Skin epidermis (tissue), 12 donors: Measurements from ENCODE around the gene LCE1F.

Experiments
- H3K27ac ChIP-seq, 21 experiments: fragments of 200-600 bp; sonication (generic) in 11 of 21; one replicate each; pipeline ENCODE4 v1.5.0; 2020; ENCODE audit warnings: mild to moderate bottlenecking in 3 of 21, inconsistent platforms in 2 of 21, moderate library complexity in 2 of 21
- H3K4me3 ChIP-seq, 7 experiments: fragments of 200-600 bp; sonication (generic) in 2 of 7; one replicate each; pipeline ENCODE4 v1.5.0; 2020; ENCODE audit warnings: inconsistent platforms in 2 of 7, mild to moderate bottlenecking in 2 of 7, moderate library complexity in 1 of 7

The LCE1F gene

DNA sequence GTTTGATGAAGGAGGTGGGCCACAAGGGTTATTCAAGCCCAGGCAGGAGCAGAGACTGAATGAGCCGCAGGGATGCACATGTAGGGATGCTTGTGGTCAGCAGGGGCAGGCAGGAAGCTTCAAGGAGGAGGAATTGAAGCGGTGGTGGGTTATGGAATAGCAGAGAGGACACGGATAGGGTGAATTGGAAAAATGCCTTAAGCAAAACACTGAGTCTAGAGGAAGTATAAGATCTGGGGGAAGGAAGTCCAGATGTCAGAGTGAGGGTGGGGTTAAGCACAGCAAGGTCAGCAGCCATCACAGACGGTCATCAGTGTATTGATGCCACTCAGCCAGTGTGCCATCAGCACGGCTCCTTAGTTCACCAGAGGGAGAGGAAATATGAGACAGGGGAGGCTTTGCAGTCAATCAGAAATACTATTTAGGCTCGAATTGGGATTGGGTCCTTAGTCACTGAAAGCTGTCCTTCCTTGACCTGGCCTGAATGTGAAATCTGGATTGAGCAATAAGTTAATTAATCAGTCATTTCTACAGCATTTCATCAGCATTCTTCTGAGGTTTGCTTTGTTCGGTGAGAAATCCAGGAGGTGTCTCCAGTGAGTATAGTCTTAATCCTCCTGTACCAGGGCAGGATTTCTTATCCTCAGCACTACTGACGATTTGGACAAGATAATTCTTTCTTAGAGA lies 6.0 kb upstream of the LCE1F start:
- Histone ChIP-seq H3K27ac (peak overlapping the region in 1 of 21 experiments; percentile 6), H3K4me3 (no peak overlapping the region)

- Histone ChIP-seq H3K27ac (no peak overlapping the region), H3K4me3 (no peak overlapping the region)
Observed at GRCh38 chr1:152770411-152770810, 4.5 kb upstream of the LCE1F start.

GRCh38 chr1:152776361-152776760 lies 1.4 kb downstream of the LCE1F start:
- H3K4me3 ChIP-seq, result no peak overlapping the region

DNA sequence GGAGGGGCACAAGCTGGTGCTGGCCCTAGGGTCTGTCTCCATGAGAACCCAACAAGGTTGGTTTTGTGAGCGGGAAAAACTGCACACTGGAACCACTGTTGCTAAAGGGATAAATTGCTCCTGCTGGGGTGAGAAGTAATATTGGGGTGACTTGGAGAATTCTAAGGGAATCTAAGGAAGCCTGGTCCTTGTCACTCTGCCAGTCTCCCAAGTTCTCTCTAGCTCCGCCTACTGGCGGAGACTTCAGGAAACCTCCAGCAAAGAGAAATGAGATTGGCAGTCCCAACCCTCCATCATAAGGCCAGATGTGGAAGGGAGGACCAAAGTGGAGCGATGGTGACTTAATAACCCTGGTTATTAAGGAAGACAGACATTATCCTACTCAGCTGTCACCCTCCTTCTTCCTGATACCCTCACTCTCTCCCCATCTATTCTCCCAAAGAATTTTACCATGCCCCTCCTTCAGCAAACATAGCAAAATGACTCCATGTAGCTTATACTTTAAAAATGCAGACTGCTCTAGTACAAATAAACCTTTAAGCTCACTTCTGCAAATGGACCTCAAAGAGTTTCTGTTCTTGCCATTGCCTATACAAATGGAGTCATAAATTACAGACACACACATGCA lies 2.7 kb downstream of the LCE1F start:
- H3K27ac ChIP-seq, result no peak overlapping the region
- H3K4me3 ChIP-seq, result no peak overlapping the region

More at GRCh38 chr1:152776361-152776760, 1.4 kb downstream of the LCE1F start:
- no peak overlapping the region for H3K27ac ChIP-seq

DNA sequence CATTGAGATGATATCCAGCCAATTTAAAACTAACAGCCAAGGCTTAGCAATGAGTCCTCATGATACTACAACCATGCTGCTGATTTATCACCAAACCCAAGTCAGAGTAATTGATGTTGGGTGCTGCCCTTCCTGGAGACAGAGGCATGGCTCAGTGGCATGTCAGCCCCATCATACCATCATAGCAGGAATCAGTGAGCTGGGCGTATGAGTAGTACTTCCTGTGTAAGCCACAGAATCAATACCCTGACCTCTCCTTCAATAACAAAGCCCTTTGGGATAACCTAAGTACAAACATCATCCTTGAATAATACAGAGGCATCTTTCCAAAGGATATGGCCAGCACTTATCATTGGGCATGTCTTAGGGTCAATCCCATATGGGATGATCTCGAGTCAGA lies 8.2 kb downstream of the LCE1F start:
- no peak overlapping the region for H3K4me3 ChIP-seq
- H3K27ac ChIP-seq, result no peak overlapping the region

DNA sequence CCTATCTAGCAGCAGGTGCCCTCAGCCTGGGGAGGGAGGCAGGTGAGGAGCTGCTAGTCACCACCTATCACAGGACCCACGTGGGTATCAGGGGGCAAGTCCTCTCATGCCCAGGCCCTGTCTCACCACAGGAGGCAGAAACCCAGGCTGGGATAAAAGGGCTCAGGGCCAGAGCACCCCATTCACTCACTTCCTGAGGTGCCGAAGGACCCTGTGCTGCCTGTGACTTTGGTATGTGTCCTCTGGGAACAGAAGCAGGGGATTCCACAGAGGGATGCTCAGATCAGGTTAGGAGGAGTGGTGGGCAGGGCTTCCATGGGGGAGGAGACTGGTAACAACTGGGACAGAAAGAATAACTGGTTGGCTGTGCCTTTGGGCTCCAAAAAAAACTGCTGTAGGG lies 11.1 kb downstream of the LCE1F start, which contains the start of gene LCE1E:
TSS of gene LCE1E (plus strand) at position 181 of the 400 bp plus-strand sequence. CDS start 1,043 bp downstream, outside the sequence.
- Histone ChIP-seq H3K4me3 (no peak within 1 kb of the TSS), H3K27ac (peak within 1 kb of the TSS in 1 of 21 experiments; percentile 6)

- H3K4me3 ChIP-seq, result no peak overlapping the region
- no peak overlapping the region for H3K27ac ChIP-seq
Observed at GRCh38 chr1:152795686-152796085, 20.7 kb downstream of the LCE1F start.

DNA sequence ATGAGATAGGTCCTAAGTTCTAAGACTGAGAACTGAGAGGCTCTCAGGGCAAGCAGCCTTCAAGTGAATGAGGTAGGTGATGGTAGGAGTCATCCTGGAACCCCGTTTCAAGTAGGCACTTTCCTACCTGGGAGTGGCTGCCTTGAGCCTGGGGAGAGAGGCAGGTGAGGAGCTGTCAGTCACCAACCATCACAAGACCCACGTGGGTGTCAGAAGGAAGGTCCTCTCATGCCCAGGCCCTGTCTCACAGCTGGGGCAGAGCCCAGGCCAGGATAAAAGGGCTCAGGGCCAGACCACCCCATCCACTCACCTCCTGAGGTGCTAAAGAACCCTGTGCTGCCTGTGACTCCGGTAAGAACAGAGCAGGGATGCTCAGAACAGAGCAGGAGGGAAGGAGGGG lies 21.5 kb downstream of the LCE1F start, which contains the start of gene LCE1D:
TSS of gene LCE1D (plus strand) at position 301 of the 400 bp plus-strand sequence. CDS start 1,074 bp downstream, outside the sequence.
- H3K27ac ChIP-seq, result no peak within 1 kb of the TSS
- no peak within 1 kb of the TSS for H3K4me3 ChIP-seq

DNA sequence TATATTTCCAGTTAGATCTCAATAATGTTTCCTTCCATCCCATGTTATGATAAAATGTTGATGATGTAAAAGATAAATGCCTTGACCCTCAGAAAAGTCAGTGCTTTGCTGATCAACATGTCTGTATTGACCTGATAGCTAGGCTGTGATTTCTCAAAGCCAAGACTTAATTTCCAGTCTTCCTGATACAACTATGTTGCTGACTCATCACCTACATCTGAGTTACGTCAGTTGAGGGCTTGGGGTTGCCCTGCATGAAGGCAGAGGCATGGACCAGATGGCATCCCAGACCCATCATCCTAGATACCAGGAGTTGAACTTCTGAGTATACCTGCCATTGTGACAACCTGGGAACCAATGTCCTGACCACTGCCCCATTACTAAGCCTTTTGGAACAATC lies 26.4 kb downstream of the LCE1F start:
- Histone ChIP-seq H3K4me3 (no peak overlapping the region), H3K27ac (no peak overlapping the region)

GRCh38 chr1:152806576-152806975 lies 31.6 kb downstream of the LCE1F start, which contains the start of gene LCE1C:
Gene LCE1C, minus strand, starts transcription at chr1:152806651. Its CDS starts 1,173 bp downstream, at chr1:152805478.
- Histone ChIP-seq H3K4me3 (no peak within 1 kb of the TSS), H3K27ac (peak within 1 kb of the TSS in 4 of 21 experiments; percentile 11 to 70 (median 52))

- Histone ChIP-seq H3K4me3 (no peak overlapping the region), H3K27ac (no peak overlapping the region)
Observed at GRCh38 chr1:152811050-152811449, 36.1 kb downstream of the LCE1F start.

GRCh38 chr1:152811671-152812070 lies 36.7 kb downstream of the LCE1F start, which contains the start of gene LCE1B:
Gene LCE1B, plus strand, starts transcription at chr1:152811971. Its CDS starts 476 bp downstream, at chr1:152812447.
- no peak within 1 kb of the TSS for H3K4me3 ChIP-seq

DNA sequence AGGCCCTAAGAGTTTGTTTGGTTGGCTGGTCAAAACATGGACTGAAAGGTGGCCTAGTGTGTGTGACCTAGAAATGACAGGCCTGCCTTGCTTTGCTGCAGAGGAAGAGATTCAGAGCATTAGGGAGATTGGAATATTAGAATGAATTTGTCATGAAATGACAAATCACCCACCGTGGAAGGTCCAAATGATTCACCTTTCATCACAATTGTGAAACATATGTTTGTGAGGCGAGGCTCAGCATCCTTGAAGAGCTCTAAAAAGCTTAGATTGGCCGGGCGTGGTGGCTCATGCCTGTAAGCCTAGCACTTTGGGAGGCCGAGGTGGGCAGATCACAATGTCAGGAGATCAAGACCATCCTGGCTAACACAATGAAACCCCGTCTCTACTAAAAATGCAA lies 42.4 kb downstream of the LCE1F start:
- H3K27ac ChIP-seq, result no peak overlapping the region
- no peak overlapping the region for H3K4me3 ChIP-seq

More at GRCh38 chr1:152811671-152812070, 36.7 kb downstream of the LCE1F start, which contains the start of gene LCE1B:
- H3K27ac ChIP-seq, result no peak within 1 kb of the TSS

GRCh38 chr1:152823294-152823693 lies 48.4 kb downstream of the LCE1F start:
- H3K27ac ChIP-seq, result no peak overlapping the region

GRCh38 chr1:152824964-152825363 lies 50.0 kb downstream of the LCE1F start:
- H3K4me3 ChIP-seq, result no peak overlapping the region
- H3K27ac ChIP-seq, result no peak overlapping the region

More at GRCh38 chr1:152823294-152823693, 48.4 kb downstream of the LCE1F start:
- H3K4me3 ChIP-seq, result no peak overlapping the region
